HG03097 (cell line): ENCODE measurements around the gene MICAL3.

ENCODE experiments used
- ATAC-seq: cut with Tn5 transposase; IDR thresholded peaks from one replicate; pipeline ENCODE4 v1.9.1; 2021; ENCODE audit not compliant: unreplicated experiment, low FRiP score

MICAL3 gene

DNA sequence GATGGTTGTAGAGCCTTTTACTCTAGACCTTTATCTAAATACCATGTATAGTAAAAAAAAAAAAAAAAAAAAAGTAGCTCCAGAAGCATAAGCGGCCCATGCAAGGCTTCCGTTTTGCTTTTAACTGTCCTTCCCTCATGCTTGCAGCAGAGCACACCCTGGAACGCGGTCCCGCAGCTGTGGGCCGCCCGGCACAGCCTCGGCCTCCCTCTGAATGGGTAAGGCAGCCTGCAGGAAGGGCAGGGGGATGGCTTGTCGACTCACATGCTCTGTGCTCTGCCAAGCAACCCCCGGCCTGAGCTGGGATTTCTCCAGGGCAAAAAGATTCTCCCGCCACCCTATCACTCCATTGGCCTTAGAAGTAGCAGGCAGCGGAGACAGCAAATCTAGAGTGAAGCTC is 148.7 kb downstream of the MICAL3 start:
- no peak for ATAC-seq

DNA sequence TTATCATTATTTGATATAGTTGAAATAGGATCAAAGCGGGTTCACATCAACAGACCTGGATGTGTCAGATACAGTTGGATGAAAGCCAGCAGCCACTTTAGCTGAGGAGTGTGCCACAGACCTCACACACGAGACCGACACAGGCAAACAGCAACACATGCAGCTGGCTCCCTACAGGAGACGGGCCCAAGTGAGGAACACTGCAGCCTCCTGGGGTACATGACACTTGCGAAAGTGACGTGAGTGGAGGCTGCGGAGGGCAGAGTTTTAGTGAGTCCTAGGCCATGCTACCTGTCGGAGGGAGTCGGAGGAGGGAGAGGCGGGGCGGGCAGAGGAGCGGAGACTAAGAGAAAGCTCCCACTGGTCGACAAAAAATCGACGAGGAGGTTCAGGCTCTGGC is 149.2 kb downstream of the MICAL3 start:
- ATAC-seq, result no peak

DNA sequence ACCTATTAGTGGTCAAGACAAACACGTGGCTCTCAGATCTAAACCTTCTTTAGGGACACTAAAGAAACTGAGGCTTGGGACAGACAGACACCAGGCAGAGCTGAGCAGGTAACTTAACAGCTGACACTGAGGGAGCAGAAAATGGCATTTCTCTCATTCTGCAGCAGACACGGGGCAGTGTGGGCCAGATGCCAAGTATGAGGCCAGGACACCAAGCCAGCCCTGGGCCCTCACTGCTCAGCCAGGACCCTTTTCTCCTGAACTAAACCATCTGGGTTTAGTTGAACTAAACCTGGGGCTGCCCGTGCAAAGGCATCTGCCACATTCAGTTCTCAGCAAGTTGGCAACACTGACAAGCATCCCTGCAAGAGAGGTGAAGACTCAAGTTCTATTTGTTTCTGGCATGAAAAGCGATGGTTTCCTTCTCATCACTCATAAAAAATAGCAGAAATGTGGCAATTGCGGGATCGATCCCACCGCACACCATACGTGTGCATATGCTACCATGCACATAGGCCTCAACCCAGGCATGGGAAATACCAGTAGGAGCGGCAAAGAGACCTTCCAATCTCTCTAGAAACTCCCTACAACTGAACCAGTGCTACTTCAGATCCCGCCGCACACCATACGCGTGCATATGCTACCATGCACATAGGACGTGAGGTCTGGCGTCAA is 150.0 kb downstream of the MICAL3 start:
- ATAC-seq, result no peak

DNA sequence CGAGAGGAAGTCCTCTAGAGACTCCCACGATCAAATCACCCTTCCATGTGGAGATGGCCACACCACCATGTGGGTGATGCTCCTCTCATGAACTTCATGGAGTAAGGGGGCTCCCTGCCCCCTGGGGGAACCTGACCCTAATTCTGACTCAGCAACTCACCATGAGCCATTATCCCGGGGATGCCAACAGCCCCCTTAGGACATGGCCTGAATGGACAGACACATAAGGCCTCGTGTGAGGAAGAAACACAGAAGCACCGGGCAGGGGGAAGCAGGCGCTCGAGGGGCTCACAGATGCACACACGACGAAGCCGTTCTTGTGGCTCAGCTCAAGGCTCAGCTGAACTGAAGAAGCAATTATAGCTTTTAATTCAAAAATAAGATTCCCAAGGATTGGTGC is 150.6 kb downstream of the MICAL3 start:
- ATAC-seq, result no peak

DNA sequence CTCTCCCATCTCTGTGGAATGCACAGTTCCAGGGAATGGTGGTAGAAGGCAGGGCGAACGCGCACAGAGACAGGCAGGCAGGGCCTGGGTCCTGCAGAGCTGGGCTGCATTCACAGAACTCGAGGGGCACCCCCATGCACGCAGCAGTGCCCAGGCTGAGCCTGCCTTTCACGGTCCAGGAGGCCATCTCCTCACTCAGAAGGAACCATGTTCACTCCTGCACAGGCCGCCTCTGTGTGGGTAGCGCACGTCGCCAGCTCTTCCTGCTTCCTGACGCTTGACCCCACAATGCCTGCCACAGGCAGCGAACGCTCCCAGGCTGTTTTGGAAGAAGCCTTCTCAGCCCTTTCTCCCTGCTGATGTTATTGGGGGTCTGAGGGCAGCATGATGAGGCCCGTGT is 151.2 kb downstream of the MICAL3 start:
- no peak for ATAC-seq

DNA sequence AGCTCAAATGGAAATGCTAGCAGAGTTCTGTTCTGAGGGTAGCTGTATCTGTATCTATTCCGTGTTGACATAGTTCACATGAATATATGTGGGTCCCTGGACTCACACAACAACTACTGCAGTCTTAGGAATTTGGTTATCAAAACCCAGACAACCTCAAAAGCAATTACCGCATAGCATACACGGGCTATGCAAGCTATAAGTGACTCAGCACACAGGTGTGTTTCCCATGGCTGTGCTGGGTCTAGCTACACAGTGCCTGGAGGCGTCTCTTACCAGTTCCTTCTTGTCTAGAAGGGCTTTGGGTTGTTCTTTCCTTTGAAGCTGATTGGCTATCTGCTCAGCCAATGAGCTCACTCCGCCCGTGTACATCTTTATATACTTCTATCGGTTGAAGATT is 151.9 kb downstream of the MICAL3 start:
- no peak for ATAC-seq

DNA sequence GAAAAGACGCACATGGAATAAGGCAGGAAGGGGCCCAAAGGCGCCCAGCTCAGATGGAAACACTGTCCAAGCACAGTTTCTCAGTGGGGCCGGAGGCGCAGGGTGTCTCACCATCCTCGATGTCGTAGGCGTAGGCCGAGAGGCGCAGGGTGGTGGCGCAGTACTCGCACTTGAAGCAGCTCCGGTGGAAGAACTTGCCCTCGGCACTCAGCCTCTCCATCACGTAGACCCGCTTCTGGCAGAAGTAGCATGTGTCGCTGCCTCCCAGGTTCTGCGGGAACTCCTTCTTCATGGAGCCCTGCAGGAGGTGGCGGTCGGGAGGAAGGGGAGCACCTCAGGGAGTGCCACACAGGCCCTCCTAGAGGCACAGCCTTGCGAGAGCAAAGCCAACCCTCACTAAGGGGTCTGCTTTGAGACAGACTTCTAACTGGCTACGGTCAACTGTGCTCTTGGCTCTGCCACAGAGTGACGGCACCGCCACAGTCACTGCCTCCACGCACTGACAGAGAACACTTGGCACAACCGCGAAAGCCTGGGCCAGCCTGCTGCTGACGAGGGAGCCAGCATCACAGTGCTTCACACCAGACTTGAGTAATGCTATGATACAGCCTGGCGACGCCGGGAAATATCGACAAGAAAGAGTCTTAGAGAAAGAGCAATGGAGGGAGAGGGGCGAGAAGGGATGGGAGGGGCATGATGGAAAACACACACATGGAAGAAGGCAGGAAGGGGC is 152.5 kb downstream of the MICAL3 start:
- ATAC-seq, result no peak

DNA sequence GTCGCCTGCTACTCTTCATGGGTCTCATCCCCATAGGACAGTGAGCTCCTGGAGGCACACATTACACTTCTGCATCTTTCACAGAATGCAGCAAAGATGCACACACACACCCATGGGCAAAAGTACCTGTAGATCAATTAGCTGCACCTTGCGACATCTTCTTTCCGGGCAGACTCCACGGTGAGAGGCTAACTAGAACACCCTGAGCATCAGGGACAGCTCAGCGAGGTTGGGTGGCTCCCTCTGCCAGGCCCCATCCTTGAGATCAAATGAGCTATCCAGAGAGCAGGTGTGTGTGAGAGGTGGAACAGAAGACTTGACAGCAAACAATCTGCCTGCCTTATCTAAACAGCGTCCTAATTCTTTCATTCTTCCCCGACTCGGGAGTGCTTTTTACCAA is 154.0 kb downstream of the MICAL3 start:
- no peak for ATAC-seq

DNA sequence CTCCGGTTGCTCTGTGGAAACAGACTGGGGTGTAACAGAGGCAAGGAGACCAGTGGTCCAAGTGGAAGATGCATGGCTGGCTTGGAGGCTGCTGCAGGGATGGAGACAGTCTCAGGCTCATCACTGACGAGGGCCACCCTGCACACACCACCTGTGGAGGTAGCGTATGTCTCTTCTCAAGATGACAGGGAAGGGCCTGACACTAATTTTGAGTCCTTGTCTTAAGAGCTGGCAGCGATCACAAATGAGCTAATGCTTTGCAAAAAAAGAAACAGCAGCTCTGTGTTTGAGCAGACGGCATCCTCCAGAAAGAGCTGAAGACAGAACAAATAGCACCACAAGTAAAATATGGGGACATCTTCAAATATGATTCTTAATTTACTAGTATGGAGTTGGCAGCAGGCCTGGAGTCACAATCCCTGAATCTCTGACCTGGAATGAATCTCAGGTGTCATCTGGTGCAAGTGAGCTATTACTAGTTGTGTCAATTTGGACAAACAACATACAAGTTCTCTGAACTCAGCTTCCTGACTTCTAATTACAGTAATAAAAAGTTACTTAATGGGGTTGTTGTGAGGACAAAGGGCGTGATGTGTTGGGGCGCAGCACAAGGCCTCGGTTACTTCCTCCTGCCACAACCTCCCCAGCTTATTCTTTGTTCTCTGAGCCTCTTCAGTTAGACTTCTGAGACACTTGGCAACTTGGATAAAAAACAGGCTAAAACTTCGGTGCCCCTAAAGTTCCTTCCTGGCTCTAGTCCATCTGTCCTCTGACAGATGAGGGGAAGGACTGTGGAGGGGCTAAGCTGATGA is 154.9 kb downstream of the MICAL3 start:
- ATAC-seq, result no peak

DNA sequence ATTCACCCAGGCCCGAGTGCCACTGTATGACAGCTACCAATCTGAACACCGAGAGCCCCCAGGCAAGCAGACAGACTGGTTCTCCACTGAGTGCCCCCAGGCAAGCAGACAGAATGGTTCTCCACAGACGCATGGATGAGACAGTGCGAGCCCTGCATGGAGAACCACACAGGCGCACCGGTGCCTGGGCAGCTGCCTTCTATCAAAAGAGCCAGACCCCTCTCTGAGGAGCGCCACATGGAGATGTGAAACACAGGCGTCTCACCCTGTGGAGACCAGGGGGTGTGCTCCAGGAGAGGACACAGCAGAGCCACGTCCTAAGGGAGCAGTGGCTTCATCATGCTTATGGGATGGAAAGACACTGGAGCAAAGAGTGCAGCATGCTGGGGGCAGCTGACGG is 155.6 kb downstream of the MICAL3 start:
- no peak for ATAC-seq

DNA sequence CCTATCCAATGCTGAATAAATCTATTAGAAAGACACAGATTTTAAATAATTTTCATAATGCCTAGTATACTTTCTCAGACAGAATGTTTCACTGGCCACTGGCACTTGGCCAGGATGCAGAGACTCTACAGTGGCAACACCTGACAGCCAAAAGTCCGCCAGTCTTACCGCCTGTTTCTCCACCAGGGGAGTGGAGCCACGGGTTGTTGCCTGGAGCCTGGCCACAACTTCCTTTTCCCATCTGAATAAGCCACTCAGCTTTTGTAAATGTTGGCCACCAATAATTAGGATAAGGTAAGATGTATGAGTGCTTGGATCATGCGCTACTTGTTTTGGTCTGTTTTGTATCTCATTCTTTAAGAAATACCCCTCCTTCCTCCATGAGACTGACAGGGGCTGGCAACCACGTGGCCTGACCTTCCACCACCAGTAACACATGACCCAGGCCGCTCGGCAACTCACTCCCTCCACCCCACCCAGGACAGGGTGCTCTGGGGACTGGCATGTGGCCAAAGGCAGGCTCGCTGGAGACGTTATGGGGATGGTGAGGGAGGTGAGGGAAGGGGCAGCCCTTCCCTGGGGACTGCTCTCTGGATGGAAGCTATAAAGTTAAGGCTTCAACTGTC is 157.1 kb downstream of the MICAL3 start:
- ATAC-seq, result no peak

DNA sequence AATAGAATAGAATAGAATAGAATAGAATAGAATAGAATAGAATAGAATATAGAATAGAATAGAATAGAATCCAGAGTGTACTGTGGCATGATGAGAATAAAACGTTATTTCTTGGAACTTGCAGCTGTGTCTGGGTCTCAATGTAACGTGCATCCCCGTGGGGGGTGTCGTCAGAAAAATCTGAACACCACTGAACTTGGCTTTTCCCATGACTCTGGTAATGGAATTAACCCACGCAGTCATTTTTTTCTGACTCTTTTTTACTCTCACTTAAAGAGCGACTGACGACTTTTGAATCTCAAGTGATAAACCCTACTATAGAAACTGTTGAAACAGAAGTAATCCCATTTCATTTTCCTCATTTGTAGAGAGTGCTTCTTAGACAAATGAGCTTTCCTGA is 157.7 kb downstream of the MICAL3 start:
- no peak for ATAC-seq

DNA sequence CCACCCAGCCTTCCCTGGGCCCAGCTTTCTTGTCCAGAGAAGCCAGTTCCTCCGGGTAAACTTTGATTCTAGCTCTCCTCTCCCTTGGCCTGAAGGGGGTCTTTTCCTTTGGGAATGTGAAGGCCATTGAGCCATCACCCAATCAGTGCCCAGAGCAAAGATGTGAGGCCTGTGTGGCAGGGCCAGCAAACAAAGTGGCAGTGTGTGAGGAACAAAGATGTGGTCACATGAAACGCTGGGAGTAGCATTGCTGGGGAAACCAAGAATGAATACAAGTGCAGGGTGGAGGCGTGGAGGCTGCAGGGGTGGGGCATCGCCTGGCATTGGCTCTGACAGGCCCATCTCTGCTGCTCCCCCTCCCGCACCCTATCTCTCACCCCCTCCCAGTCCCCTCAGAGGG is 158.2 kb downstream of the MICAL3 start:
- no peak for ATAC-seq

DNA sequence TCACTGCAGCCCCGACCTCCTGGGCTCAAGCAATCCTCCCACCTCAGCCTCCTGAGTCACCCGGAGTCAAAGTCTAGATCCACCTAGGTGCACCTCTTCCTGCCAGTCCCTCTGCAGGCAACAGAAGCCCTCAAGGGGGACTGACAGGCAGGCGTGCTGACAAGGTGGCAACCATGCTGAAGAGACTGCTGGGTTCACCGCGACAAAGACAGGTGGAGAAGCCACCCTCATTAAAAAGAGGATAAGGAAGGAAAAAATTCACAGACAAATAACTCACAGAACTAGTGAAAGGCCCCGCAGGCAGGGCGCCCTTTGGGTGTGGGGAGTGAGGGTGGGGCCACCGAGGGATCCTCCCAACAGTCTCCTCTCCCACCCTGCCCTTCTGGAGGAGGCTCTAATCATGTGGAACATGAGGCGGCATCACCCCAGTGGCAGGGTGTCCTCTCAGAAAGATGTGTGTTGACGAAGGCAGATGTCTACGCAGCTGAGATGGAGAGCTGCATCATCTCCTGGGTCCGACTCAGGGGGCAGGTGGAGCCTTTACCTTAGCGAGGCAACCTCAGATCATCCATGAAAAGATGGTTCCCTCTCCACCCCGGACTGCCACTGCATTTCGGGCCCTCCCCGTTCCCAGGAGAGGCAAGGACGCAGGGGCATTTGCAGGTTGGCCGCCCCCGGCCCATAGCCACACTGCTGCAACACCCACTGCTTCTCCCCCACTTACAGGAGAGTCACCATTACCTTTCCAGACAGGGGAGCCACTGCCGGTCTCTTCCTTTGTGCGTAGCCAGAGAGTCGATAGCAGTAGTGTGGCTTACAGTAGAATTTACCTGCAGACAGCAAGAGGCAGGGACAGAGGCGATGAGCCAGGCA is 158.9 kb downstream of the MICAL3 start:
- ATAC-seq, result no peak

DNA sequence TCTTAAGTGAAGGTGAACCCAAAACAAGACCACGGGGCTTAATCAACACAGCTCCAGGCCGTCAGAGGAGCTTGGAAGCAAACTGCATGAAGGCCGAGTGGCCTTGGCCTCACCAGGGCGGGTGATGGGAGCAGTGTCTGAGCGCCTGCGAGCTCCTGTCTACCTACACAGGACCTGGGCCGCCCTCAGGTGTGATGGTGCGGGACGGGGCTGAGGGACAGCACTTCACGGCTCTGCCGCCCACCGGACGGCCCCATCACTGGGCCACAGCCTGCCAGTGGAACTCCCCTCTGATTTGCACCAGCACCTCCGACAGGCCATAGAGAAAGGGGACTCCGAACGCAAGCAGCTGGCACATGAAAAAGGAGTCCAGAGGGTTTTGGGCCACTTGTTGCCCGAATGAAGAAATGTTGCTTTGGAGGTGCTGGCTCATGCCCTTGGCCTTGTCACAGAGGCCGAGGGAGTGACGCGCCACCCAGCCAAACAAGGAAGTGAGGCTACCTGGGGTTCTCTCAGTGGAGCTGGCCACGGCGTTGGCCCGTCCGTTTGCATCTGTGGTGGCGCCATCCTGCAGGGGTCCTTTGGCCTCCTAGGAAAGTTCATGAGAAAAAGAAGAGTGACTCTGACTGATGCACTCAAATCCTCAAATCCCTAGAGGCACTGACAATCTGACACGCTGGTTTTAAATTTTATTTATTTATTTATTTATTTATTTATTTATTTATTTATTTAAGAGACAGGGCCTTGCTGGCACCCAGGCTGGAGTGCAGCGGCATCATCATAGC is 159.8 kb downstream of the MICAL3 start:
- ATAC-seq, result no peak

DNA sequence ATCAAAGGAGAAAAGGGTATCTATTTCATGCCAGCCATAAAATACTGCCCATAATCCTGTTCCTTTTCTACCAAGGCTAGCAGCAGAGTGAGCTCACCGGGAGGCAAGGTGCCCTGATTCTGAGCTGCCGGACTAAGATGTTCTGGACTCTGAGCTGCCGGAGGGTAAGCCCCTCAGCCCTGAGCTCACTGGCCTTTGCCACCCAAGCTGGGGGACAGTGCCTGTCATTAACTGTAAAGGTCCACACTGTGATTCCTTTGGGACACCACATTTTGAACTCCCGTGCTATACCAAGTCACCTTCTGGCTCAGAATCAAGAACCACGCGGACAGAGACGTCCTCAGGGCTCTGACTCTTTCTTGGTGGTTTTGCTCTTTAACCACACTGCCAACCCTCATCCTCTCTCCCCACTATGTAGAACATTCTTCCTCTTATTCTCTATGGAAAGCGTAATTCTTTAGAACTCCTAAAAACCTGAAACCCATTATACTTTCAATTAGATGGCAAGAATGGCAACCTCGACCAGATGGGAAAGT is 161.6 kb downstream of the MICAL3 start:
- no peak for ATAC-seq

DNA sequence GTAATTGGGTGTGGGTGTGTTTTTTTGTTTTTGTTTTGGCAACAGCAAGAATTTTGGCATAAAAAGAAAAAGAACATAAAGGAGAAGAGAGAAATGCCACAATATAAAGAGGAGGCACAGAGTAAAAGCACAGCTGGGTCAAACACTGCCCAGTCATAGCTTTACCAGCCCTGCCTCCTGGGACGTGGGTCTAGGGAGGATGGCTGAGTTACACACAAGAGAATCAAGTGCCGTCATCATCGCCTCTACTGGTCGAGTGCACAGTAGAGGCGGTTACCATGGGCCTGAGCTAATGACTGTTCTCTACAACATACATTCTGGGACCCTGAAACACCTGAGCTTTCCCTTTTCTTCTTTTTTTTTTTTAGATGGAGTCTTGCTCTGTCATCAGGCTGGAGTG is 162.5 kb downstream of the MICAL3 start:
- no peak for ATAC-seq

DNA sequence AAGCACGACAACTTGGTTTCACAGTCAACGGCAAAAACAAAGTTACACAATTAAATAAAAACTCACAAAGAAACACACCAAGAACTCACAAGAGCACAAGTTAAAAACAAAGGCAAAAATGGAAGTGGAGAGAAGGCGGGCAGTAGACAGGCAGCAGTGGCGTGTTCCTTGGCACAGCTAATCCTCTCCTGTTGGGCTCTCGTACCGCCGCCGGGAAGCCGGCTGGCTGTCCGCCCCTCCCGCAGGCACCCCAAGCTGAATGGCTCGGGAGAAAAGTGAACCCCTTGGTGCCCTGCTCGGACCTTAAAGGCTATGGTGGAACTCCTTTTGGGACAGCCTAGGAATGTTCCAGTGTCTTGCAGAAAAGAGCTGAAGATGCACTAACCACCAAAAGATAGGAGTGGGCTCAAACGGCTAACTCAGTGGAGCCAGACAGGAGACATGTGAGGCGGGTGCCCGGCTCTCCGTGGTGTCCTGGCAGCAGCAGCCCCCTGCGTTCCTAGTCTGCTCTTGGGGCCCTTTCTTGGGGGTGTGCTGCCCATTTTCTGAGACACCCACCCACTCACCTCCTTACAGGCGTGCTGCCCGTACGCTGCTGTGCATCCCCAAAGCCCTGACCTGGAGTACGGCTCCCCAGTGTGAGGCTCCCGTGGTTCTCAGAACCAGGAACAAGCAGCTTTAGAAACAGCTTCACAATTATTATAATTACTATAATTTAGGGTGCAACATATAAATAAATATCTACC is 164.0 kb downstream of the MICAL3 start:
- ATAC-seq, result no peak

DNA sequence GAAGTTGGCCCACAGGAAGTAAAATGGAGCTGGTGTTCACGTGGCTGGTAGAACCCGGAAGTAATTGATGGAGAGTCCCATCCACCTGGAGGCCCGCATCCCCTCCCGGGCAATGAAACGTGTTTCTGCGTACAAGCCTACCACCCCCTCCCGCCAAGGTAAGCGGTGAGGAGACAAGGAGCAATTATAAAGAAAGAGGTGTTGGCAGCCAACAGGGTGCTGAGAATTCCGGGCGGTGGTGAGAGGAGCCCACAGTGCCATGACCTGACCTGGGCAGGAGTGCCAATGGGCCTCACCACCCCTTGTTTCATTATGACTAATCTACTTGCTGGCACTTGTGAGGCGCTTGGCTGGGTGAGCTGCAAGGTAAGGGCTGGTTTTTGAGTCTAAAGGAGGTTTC is 166.3 kb downstream of the MICAL3 start:
- ATAC-seq, result no peak
